OCI-LY3 (cell line): ENCODE data around the gene NDST1.

Experiments
- H2AFZ ChIP-seq: fragments of 200-600, 300-600 bp; shearing (Covaris generic); 2 replicates; pipeline ENCODE4 v1.6.0; 2014; ENCODE audit warnings: antibody characterized with exemption, low read depth, low read length
- H3K27ac ChIP-seq: fragments of 200-600, 300-600 bp; sonication (generic); 2 replicates; pipeline ENCODE4 v1.5.1; 2014; ENCODE audit warnings: mild to moderate bottlenecking, low read length, moderate library complexity, mixed read lengths
- H3K27me3 ChIP-seq: fragments of 200-600, 300-600 bp; sonication (generic); 2 replicates; pipeline ENCODE4 v1.6.1; 2014; ENCODE audit warnings: low read depth, low read length, mixed read lengths
- H3K36me3 ChIP-seq: fragments of 200-600, 300-600 bp; sonication (generic); replicated peaks from 2 replicates; pipeline ENCODE3; 2014; ENCODE audit warnings: low read depth, low read length, mixed read lengths
- H3K4me1 ChIP-seq: fragments of 300-600, 200-600 bp; sonication (generic); 2 replicates; pipeline ENCODE4 v1.6.1; 2014; ENCODE audit warnings: low read length, mixed read lengths
- H3K4me2 ChIP-seq: fragments of 200-600, 300-600 bp; sonication (generic); 2 replicates; pipeline ENCODE4 v1.6.1; 2014; ENCODE audit warnings: low read length, mixed read lengths
- H3K4me3 ChIP-seq: fragments of 300-600, 200-600 bp; sonication (generic); 2 replicates; pipeline ENCODE4 v1.5.1; 2014; ENCODE audit warnings: antibody characterized with exemption, mild to moderate bottlenecking, low read length, moderate library complexity
- H3K79me2 ChIP-seq: fragments of 300-600, 200-600 bp; shearing (Covaris generic); 2 replicates; pipeline ENCODE4 v1.6.1; 2014; ENCODE audit warnings: mild to moderate bottlenecking, low read length, mixed read lengths
- H3K9ac ChIP-seq: fragments of 300-600, 200-600 bp; shearing (Covaris generic); 2 replicates; pipeline ENCODE4 v1.6.0; 2014; ENCODE audit warnings: mild to moderate bottlenecking, low read length, moderate library complexity
- H3K9me3 ChIP-seq: fragments of 200-600, 300-600 bp; shearing (Covaris generic); 2 replicates; pipeline ENCODE4 v1.6.1; 2014; ENCODE audit warnings: low read length, mixed read lengths; ENCODE audit not compliant: insufficient read depth
- H4K20me1 ChIP-seq: fragments of 200-600, 300-600 bp; sonication (generic); 2 replicates; pipeline ENCODE4 v1.6.1; 2016; ENCODE audit warnings: low read length, mixed read lengths; ENCODE audit not compliant: insufficient read depth
- EZH2phosphoT487 ChIP-seq: fragments of 200-600 bp; shearing (Covaris generic); IDR thresholded peaks from 2 replicates; pipeline ENCODE4 v1.6.1; 2018; ENCODE audit warnings: antibody characterized with exemption, mixed run types, low read depth
- TF ChIP-seq, protein P1 (sequence below): fragments of 200-600, 300-600 bp; sonication (generic); IDR thresholded peaks from 2 replicates; pipeline ENCODE4 v1.5.1; 2014; ENCODE audit warnings: antibody characterized with exemption, low read length, low read depth

NDST1 gene

GRCh38 chr5:150573867-150574817 is 66.2 kb downstream of the NDST1 start:
- H3K4me1 ChIP-seq, result no peaks in the 10 kb centered on the region
- TF ChIP-seq EZH2phosphoT487, result no peak
- TF ChIP-seq, protein P1, sequence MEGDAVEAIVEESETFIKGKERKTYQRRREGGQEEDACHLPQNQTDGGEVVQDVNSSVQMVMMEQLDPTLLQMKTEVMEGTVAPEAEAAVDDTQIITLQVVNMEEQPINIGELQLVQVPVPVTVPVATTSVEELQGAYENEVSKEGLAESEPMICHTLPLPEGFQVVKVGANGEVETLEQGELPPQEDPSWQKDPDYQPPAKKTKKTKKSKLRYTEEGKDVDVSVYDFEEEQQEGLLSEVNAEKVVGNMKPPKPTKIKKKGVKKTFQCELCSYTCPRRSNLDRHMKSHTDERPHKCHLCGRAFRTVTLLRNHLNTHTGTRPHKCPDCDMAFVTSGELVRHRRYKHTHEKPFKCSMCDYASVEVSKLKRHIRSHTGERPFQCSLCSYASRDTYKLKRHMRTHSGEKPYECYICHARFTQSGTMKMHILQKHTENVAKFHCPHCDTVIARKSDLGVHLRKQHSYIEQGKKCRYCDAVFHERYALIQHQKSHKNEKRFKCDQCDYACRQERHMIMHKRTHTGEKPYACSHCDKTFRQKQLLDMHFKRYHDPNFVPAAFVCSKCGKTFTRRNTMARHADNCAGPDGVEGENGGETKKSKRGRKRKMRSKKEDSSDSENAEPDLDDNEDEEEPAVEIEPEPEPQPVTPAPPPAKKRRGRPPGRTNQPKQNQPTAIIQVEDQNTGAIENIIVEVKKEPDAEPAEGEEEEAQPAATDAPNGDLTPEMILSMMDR, result no peak
- no peaks in the 10 kb centered on the region for H3K79me2 ChIP-seq
- no peak overlapping the region for H3K4me3 ChIP-seq
- H3K27ac ChIP-seq, result no peak overlapping the region
- H3K36me3 ChIP-seq, result no peaks in the 10 kb centered on the region
- no peak overlapping the region for H2AFZ ChIP-seq
- H4K20me1 ChIP-seq, result no peaks in the 10 kb centered on the region
- H3K9me3 ChIP-seq, result no peaks in the 10 kb centered on the region
- no peak overlapping the region for H3K4me2 ChIP-seq
- no peaks in the 10 kb centered on the region for H3K27me3 ChIP-seq
- no peak overlapping the region for H3K9ac ChIP-seq

GRCh38 chr5:150574818-150575547 is 67.1 kb downstream of the NDST1 start:
- H3K4me1 ChIP-seq, result no peaks in the 10 kb centered on the region

GRCh38 chr5:150575745-150576448 is 68.0 kb downstream of the NDST1 start:
- H3K4me3 ChIP-seq, result no peak overlapping the region
- no peak overlapping the region for H3K4me2 ChIP-seq
- no peaks in the 10 kb centered on the region for H3K27me3 ChIP-seq
- H3K36me3 ChIP-seq, result no peaks in the 10 kb centered on the region
- no peaks in the 10 kb centered on the region for H3K79me2 ChIP-seq
- H3K9me3 ChIP-seq, result no peaks in the 10 kb centered on the region
- no peaks in the 10 kb centered on the region for H4K20me1 ChIP-seq
- H2AFZ ChIP-seq, result no peak overlapping the region
- H3K27ac ChIP-seq, result no peak overlapping the region
- no peak overlapping the region for H3K9ac ChIP-seq
- H3K4me1 ChIP-seq, result no peaks in the 10 kb centered on the region
- TF ChIP-seq, protein P1, result no peak
- TF ChIP-seq EZH2phosphoT487, result no peak

More at GRCh38 chr5:150574818-150575547, 67.1 kb downstream of the NDST1 start:
- H3K36me3 ChIP-seq, result no peaks in the 10 kb centered on the region
- TF ChIP-seq, protein P1, result no peak
- no peak for TF ChIP-seq EZH2phosphoT487
- no peak overlapping the region for H2AFZ ChIP-seq
- H3K27me3 ChIP-seq, result no peaks in the 10 kb centered on the region
- H3K27ac ChIP-seq, result no peak overlapping the region
- H3K4me3 ChIP-seq, result no peak overlapping the region
- no peaks in the 10 kb centered on the region for H3K79me2 ChIP-seq
- H4K20me1 ChIP-seq, result no peaks in the 10 kb centered on the region
- no peaks in the 10 kb centered on the region for H3K9me3 ChIP-seq
- no peak overlapping the region for H3K4me2 ChIP-seq
- no peak overlapping the region for H3K9ac ChIP-seq
